ENCODE results near the gene CCDC30. TPM values are rescaled to one million over a fixed set of nuclear protein-coding genes. Genes with fewer than 3 reads are reported as not detected.

The CCDC30 gene
- total and polyA plus RNA-seq, 10 of the 15 experiments (the other 5 are each of a cell fraction or from before 2014, with no cell fraction given) = 0.46 to 1.8 (median 1.0) TPM

DNA sequence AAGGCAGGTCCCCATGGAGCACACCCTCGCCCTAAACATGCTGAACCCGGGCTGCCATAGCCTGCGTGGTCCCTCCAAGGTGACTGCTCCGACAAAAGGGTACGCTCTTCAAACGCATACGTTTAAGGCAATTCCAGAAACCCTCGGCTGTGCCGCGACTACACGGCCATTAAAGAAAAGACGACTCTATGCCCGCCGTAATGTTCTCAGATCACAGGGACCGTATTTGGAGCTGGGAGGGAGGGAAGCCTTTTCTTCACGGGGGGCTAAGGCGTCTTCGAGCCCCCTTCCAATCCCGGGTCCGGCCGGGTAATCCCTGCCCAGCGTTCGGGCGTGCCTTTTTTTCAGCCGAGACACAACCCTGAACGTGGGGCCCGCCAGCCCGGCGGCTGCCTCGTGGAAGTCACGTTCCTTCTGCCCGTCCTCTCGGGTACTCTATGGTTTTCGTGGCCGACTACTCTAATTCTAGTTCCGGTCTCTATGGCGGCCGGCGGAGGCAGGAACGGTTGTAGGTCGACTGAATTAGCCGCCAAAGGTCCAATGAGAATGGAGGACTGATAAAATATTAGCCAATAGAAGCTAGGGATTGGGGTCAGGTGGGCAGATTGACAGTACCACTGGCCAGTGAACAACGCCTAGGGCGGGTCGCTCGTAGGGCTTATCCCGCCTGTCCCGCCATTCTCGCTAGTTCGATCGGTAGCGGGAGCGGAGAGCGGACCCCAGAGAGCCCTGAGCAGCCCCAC, 218.8 kb downstream of the CCDC30 start, which contains the start of gene YBX1 (continued):
- TF ChIP-seq, protein P1, sequence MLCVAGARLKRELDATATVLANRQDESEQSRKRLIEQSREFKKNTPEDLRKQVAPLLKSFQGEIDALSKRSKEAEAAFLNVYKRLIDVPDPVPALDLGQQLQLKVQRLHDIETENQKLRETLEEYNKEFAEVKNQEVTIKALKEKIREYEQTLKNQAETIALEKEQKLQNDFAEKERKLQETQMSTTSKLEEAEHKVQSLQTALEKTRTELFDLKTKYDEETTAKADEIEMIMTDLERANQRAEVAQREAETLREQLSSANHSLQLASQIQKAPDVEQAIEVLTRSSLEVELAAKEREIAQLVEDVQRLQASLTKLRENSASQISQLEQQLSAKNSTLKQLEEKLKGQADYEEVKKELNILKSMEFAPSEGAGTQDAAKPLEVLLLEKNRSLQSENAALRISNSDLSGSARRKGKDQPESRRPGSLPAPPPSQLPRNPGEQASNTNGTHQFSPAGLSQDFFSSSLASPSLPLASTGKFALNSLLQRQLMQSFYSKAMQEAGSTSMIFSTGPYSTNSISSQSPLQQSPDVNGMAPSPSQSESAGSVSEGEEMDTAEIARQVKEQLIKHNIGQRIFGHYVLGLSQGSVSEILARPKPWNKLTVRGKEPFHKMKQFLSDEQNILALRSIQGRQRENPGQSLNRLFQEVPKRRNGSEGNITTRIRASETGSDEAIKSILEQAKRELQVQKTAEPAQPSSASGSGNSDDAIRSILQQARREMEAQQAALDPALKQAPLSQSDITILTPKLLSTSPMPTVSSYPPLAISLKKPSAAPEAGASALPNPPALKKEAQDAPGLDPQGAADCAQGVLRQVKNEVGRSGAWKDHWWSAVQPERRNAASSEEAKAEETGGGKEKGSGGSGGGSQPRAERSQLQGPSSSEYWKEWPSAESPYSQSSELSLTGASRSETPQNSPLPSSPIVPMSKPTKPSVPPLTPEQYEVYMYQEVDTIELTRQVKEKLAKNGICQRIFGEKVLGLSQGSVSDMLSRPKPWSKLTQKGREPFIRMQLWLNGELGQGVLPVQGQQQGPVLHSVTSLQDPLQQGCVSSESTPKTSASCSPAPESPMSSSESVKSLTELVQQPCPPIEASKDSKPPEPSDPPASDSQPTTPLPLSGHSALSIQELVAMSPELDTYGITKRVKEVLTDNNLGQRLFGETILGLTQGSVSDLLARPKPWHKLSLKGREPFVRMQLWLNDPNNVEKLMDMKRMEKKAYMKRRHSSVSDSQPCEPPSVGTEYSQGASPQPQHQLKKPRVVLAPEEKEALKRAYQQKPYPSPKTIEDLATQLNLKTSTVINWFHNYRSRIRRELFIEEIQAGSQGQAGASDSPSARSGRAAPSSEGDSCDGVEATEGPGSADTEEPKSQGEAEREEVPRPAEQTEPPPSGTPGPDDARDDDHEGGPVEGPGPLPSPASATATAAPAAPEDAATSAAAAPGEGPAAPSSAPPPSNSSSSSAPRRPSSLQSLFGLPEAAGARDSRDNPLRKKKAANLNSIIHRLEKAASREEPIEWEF (IDR thresholded peaks at IDR 0.05; ENCODE audit: insufficient replicate concordance, low read depth, low read length) = no peak
- TF ChIP-seq, protein P2, sequence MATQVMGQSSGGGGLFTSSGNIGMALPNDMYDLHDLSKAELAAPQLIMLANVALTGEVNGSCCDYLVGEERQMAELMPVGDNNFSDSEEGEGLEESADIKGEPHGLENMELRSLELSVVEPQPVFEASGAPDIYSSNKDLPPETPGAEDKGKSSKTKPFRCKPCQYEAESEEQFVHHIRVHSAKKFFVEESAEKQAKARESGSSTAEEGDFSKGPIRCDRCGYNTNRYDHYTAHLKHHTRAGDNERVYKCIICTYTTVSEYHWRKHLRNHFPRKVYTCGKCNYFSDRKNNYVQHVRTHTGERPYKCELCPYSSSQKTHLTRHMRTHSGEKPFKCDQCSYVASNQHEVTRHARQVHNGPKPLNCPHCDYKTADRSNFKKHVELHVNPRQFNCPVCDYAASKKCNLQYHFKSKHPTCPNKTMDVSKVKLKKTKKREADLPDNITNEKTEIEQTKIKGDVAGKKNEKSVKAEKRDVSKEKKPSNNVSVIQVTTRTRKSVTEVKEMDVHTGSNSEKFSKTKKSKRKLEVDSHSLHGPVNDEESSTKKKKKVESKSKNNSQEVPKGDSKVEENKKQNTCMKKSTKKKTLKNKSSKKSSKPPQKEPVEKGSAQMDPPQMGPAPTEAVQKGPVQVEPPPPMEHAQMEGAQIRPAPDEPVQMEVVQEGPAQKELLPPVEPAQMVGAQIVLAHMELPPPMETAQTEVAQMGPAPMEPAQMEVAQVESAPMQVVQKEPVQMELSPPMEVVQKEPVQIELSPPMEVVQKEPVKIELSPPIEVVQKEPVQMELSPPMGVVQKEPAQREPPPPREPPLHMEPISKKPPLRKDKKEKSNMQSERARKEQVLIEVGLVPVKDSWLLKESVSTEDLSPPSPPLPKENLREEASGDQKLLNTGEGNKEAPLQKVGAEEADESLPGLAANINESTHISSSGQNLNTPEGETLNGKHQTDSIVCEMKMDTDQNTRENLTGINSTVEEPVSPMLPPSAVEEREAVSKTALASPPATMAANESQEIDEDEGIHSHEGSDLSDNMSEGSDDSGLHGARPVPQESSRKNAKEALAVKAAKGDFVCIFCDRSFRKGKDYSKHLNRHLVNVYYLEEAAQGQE (IDR thresholded peaks at IDR 0.05; ENCODE audit: low read depth, low read length) = no peak
- TF ChIP-seq ESRRA (IDR thresholded peaks at IDR 0.05; ENCODE audit: low read length) = no peak
- TF ChIP-seq NFIC (IDR thresholded peaks at IDR 0.05; ENCODE audit: low read depth, low read length) = peak; percentile 40; the same call in 1 of the 2 replicates
- no peak for TF ChIP-seq TCF12 (IDR thresholded peaks at IDR 0.05; ENCODE audit: low read depth, low read length)
- TF ChIP-seq CREM (IDR thresholded peaks at IDR 0.05; ENCODE audit: low read depth) = no peak; the same call in 1 of the 2 replicates
- TF ChIP-seq, protein P3, sequence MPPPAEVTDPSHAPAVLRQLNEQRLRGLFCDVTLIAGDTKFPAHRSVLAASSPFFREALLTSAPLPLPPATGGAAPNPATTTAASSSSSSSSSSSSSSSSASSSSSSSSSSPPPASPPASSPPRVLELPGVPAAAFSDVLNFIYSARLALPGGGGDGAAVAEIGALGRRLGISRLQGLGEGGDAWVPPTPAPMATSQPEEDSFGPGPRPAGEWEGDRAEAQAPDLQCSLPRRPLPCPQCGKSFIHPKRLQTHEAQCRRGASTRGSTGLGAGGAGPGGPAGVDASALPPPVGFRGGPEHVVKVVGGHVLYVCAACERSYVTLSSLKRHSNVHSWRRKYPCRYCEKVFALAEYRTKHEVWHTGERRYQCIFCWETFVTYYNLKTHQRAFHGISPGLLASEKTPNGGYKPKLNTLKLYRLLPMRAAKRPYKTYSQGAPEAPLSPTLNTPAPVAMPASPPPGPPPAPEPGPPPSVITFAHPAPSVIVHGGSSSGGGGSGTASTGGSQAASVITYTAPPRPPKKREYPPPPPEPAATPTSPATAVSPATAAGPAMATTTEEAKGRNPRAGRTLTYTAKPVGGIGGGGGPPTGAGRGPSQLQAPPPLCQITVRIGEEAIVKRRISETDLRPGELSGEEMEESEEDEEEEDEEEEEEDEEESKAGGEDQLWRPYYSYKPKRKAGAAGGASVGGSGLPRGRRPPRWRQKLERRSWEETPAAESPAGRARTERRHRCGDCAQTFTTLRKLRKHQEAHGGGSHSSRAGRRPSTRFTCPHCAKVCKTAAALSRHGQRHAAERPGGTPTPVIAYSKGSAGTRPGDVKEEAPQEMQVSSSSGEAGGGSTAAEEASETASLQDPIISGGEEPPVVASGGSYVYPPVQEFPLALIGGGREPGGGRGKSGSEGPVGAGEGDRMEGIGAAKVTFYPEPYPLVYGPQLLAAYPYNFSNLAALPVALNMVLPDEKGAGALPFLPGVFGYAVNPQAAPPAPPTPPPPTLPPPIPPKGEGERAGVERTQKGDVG (CRISPR knock-in tag; IDR thresholded peaks at IDR 0.05) = no peak
- TF ChIP-seq TAF1 (IDR thresholded peaks at IDR 0.05; ENCODE audit: borderline replicate concordance, low read depth, low read length) = peak; percentile 72; the same call in 1 of the 2 replicates
- no peak for TF ChIP-seq ZNF217 (IDR thresholded peaks at IDR 0.05)
- no peak for TF ChIP-seq BCL11A (IDR thresholded peaks at IDR 0.05; ENCODE audit: low read depth, low read length)
- TF ChIP-seq NR2C1 (IDR thresholded peaks at IDR 0.05) = peak; percentile 76
- peak; percentile 97 for TF ChIP-seq MXI1 (IDR thresholded peaks at IDR 0.05; ENCODE audit: low read depth, low read length)
- peak; percentile 27 for TF ChIP-seq KLF5 (IDR thresholded peaks at IDR 0.05; ENCODE audit: partially characterized antibody)
- TF ChIP-seq BMI1 (IDR thresholded peaks at IDR 0.05; ENCODE audit: borderline replicate concordance) = no peak
- no peak for TF ChIP-seq CBX3 (IDR thresholded peaks at IDR 0.05; ENCODE audit: borderline replicate concordance, low read depth)
- no peak for TF ChIP-seq ZSCAN29 (IDR thresholded peaks at IDR 0.05)
- TF ChIP-seq CREB1 (IDR thresholded peaks at IDR 0.05; ENCODE audit: low read depth) = no peak; the same call in 1 of the 2 replicates
- TF ChIP-seq SIN3A (IDR thresholded peaks at IDR 0.05; ENCODE audit: low read depth, low read length) = peak; percentile 43
- no peak for TF ChIP-seq EGR1 (IDR thresholded peaks at IDR 0.05; ENCODE audit: borderline replicate concordance in 1 of 2, low read depth in 2 of 2, low read length in 2 of 2)

Measured in GM12878 (cell line).